HepG2 (cell line): ENCODE measurements around the gene ADAM15. TPM values are rescaled to one million over a fixed set of nuclear protein-coding genes. Genes with fewer than 3 reads are reported as not detected.
A peak's percentile ranks its signal among the peaks of the same experiment; 100 is the strongest.

Experiments used
- ARID2 ChIP-seq: sonication (generic); formaldehyde crosslinking; IDR thresholded peaks from 2 replicates; pipeline ENCODE4 v1.8.1; 2022; ENCODE audit warnings: mild to moderate bottlenecking, missing genetic modification reagents, borderline replicate concordance
- CEBPB ChIP-seq: IDR thresholded peaks from 2 replicates; pipeline ENCODE4 v1.6.1; 2011; ENCODE audit warnings: low read depth, low read length, improper control_type of control experiment, borderline replicate concordance
- KAT2B ChIP-seq: fragments of 150-350 bp; IDR thresholded peaks from 2 replicates; pipeline ENCODE4 v1.6.1; 2014; ENCODE audit warnings: low read depth, low read length, borderline replicate concordance
- KDM5A ChIP-seq: fragments of 200-600 bp; sonication (generic); IDR thresholded peaks from 2 replicates; pipeline ENCODE4 v1.7.0; 2018; ENCODE audit warnings: antibody characterized with exemption, mild to moderate bottlenecking, low read length, borderline replicate concordance
- MIXL1 ChIP-seq: IDR thresholded peaks from 2 replicates; pipeline ENCODE4 v1.6.1; 2016
- SKI ChIP-seq: fragments of 450-650 bp; IDR thresholded peaks from one replicate; pipeline ENCODE4 v1.6.1; 2018; ENCODE audit warnings: mild to moderate bottlenecking; ENCODE audit not compliant: partially characterized antibody
- SNAI1 ChIP-seq: sonication (generic); formaldehyde crosslinking; IDR thresholded peaks from 2 replicates; pipeline ENCODE4 v1.5.0; 2020; ENCODE audit warnings: mild to moderate bottlenecking, missing genetic modification reagents, borderline replicate concordance
- TAF15 ChIP-seq: fragments of 200-400 bp; formaldehyde crosslinking; IDR thresholded peaks from one replicate; pipeline ENCODE4 v1.6.1; 2018; ENCODE audit warnings: mild to moderate bottlenecking, low read depth, low read length; ENCODE audit not compliant: poor library complexity, severe bottlenecking
- TBX2 ChIP-seq: sonication (generic); formaldehyde crosslinking; IDR thresholded peaks from 2 replicates; pipeline ENCODE4 v1.5.0; 2020; ENCODE audit warnings: missing genetic modification reagents, mild to moderate bottlenecking, borderline replicate concordance
- ZBTB38 ChIP-seq: sonication (generic); formaldehyde crosslinking; IDR thresholded peaks from 2 replicates; pipeline ENCODE4 v1.5.1; 2020; ENCODE audit warnings: mild to moderate bottlenecking, missing genetic modification reagents
- ZNF496 ChIP-seq: sonication (generic); formaldehyde crosslinking; IDR thresholded peaks from 2 replicates; pipeline ENCODE4 v1.8.1; 2023; ENCODE audit warnings: mild to moderate bottlenecking, moderate library complexity, missing genetic modification reagents; ENCODE audit not compliant: insufficient replicate concordance
- ZNF510 ChIP-seq: sonication (generic); formaldehyde crosslinking; IDR thresholded peaks from 2 replicates; pipeline ENCODE4 v1.4.0; 2020; ENCODE audit warnings: low read depth, mild to moderate bottlenecking, missing genetic modification reagents
- ZNF710 ChIP-seq: sonication (generic); formaldehyde crosslinking; IDR thresholded peaks from 2 replicates; pipeline ENCODE4 v1.5.0; 2020; ENCODE audit warnings: mild to moderate bottlenecking, missing genetic modification reagents, borderline replicate concordance
- polyA plus RNA-seq, 8 experiments: library from polyadenylated mRNA; depleted of rRNA in 3 of 8; stranded (reverse) in 7 of 8; unstranded in 1 of 8; fragments of >200 nt; fragmentation: Illumina TruSeq in 4 of 8; extraction: Trizol in 4 of 8; gene quantifications; 2 replicates each; pipeline versions ENCODE4 v1.2.1 to v1.2.3, GENCODE V29; 2011 to 2016; ENCODE audit warnings: low read depth in 4 of 8, missing spikeins in 1 of 8, mixed read lengths in 1 of 8; ENCODE audit not compliant: insufficient read depth in 1 of 8
- total RNA-seq, 5 experiments: library from RNA; depleted of rRNA; stranded (reverse); fragments of >200 nt; fragmentation: Illumina TruSeq; extraction: Trizol; gene quantifications; 2 replicates each; pipeline ENCODE4 v1.2.3, GENCODE V29; 2016; ENCODE audit warnings: low read depth in 1 of 5
- TF ChIP-seq, protein P1 (sequence below): fragments of 450-650 bp; IDR thresholded peaks from 2 replicates; pipeline ENCODE4 v1.6.1; 2016
- TF ChIP-seq, protein P2 (sequence below): sonication (generic); formaldehyde crosslinking; IDR thresholded peaks from 2 replicates; pipeline ENCODE4 v1.9.0; 2021; ENCODE audit warnings: missing genetic modification reagents, borderline replicate concordance
- TF ChIP-seq, protein P3 (sequence below): sonication (generic); formaldehyde crosslinking; IDR thresholded peaks from 2 replicates; pipeline ENCODE4 v1.5.0; 2020; ENCODE audit warnings: missing genetic modification reagents, mild to moderate bottlenecking, borderline replicate concordance
- TF ChIP-seq, protein P4 (sequence below): sonication (generic); formaldehyde crosslinking; IDR thresholded peaks from 2 replicates; pipeline ENCODE4 v1.5.0; 2020; ENCODE audit warnings: mild to moderate bottlenecking, missing genetic modification reagents, moderate library complexity
- TF ChIP-seq, protein P5 (sequence below): IDR thresholded peaks from 2 replicates; pipeline ENCODE4 v1.6.1; 2016

Gene ADAM15
- total and polyA plus RNA-seq, 2 of the 13 experiments (the other 11 are each of a cell fraction or from before 2014, with no cell fraction given) = 17.9 to 25.6 TPM

- no peak for TF ChIP-seq ZNF510 (CRISPR knock-in tag)
- TF ChIP-seq KDM5A = peak; percentile 78
- TF ChIP-seq, protein P1, sequence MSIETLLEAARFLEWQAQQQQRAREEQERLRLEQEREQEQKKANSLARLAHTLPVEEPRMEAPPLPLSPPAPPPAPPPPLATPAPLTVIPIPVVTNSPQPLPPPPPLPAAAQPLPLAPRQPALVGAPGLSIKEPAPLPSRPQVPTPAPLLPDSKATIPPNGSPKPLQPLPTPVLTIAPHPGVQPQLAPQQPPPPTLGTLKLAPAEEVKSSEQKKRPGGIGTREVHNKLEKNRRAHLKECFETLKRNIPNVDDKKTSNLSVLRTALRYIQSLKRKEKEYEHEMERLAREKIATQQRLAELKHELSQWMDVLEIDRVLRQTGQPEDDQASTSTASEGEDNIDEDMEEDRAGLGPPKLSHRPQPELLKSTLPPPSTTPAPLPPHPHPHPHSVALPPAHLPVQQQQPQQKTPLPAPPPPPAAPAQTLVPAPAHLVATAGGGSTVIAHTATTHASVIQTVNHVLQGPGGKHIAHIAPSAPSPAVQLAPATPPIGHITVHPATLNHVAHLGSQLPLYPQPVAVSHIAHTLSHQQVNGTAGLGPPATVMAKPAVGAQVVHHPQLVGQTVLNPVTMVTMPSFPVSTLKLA = peak; percentile 59; the same call in 1 of the 2 replicates
- TF ChIP-seq TBX2 (CRISPR knock-in tag) = no peak
- TF ChIP-seq, protein P2, sequence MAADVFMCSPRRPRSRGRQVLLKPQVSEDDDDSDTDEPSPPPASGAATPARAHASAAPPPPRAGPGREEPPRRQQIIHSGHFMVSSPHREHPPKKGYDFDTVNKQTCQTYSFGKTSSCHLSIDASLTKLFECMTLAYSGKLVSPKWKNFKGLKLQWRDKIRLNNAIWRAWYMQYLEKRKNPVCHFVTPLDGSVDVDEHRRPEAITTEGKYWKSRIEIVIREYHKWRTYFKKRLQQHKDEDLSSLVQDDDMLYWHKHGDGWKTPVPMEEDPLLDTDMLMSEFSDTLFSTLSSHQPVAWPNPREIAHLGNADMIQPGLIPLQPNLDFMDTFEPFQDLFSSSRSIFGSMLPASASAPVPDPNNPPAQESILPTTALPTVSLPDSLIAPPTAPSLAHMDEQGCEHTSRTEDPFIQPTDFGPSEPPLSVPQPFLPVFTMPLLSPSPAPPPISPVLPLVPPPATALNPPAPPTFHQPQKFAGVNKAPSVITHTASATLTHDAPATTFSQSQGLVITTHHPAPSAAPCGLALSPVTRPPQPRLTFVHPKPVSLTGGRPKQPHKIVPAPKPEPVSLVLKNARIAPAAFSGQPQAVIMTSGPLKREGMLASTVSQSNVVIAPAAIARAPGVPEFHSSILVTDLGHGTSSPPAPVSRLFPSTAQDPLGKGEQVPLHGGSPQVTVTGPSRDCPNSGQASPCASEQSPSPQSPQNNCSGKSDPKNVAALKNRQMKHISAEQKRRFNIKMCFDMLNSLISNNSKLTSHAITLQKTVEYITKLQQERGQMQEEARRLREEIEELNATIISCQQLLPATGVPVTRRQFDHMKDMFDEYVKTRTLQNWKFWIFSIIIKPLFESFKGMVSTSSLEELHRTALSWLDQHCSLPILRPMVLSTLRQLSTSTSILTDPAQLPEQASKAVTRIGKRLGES (CRISPR knock-in tag) = no peak
- TF ChIP-seq SKI = no peak
- TF ChIP-seq SNAI1 (CRISPR knock-in tag) = no peak
- TF ChIP-seq, protein P3, sequence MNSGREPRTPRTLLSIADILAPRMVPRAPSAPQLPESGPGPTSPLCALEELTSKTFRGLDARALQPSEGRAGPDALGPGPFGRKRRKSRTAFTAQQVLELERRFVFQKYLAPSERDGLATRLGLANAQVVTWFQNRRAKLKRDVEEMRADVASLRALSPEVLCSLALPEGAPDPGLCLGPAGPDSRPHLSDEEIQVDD (CRISPR knock-in tag) = 0 out of 2 replicates have a peak, but pooled peaks have one; percentile 21
- no peak for TF ChIP-seq ZNF496 (CRISPR knock-in tag)
- TF ChIP-seq ARID2 = no peak
- TF ChIP-seq, protein P4, sequence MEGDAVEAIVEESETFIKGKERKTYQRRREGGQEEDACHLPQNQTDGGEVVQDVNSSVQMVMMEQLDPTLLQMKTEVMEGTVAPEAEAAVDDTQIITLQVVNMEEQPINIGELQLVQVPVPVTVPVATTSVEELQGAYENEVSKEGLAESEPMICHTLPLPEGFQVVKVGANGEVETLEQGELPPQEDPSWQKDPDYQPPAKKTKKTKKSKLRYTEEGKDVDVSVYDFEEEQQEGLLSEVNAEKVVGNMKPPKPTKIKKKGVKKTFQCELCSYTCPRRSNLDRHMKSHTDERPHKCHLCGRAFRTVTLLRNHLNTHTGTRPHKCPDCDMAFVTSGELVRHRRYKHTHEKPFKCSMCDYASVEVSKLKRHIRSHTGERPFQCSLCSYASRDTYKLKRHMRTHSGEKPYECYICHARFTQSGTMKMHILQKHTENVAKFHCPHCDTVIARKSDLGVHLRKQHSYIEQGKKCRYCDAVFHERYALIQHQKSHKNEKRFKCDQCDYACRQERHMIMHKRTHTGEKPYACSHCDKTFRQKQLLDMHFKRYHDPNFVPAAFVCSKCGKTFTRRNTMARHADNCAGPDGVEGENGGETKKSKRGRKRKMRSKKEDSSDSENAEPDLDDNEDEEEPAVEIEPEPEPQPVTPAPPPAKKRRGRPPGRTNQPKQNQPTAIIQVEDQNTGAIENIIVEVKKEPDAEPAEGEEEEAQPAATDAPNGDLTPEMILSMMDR (CRISPR knock-in tag) = peak; percentile 71
- TF ChIP-seq, protein P5, sequence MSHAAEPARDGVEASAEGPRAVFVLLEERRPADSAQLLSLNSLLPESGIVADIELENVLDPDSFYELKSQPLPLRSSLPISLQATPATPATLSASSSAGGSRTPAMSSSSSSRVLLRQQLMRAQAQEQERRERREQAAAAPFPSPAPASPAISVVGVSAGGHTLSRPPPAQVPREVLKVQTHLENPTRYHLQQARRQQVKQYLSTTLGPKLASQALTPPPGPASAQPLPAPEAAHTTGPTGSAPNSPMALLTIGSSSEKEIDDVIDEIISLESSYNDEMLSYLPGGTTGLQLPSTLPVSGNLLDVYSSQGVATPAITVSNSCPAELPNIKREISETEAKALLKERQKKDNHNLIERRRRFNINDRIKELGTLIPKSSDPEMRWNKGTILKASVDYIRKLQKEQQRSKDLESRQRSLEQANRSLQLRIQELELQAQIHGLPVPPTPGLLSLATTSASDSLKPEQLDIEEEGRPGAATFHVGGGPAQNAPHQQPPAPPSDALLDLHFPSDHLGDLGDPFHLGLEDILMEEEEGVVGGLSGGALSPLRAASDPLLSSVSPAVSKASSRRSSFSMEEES (CRISPR knock-in tag) = no peak
- no peak for TF ChIP-seq ZBTB38 (CRISPR knock-in tag)
- peak; percentile 88; the same call in 1 of the 2 replicates for TF ChIP-seq ZNF710 (CRISPR knock-in tag)
- TF ChIP-seq KAT2B = no peak
- no peak for TF ChIP-seq CEBPB
- TF ChIP-seq MIXL1 (CRISPR knock-in tag) = no peak
- peak; percentile 57 for TF ChIP-seq TAF15
Observed at GRCh38 chr1:155001675-155002463, 49.2 kb upstream of the ADAM15 start (continued).
